Measurements from ENCODE around the gene MPP3.

DNA sequence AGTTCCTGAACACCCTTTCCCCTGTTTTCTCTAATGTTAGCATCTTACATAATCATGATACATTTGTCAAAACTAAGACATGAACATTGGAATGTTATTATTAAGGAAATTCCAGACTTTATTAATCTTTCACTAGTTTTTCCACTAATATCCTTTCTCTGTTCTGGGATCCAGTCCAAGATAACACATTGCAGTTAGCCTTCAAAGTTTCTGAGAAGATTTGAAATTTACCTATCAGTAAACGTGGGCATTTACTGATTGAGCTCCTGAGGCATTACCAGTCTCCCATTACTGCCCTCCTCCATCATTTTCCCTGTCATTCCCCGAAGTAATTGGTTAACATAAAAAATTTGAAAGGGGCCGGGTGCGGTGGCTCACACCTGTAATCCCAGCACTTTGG, 8.3 kb upstream of the MPP3 start:
- TF ChIP-seq POLR2A (IDR thresholded peaks at IDR 0.05; ENCODE audit: low read depth, low read length) (no peak), POLR2AphosphoS5 (IDR thresholded peaks at IDR 0.05; ENCODE audit: low read depth, low read length) (no peak), TAF1 (IDR thresholded peaks at IDR 0.05; ENCODE audit: borderline replicate concordance, low read depth, low read length) (no peak)

All from GM12892 (cell line).